ENCODE measurements around the gene MZF1. TPM values are rescaled to one million over a fixed set of nuclear protein-coding genes. Genes with fewer than 3 reads are reported as not detected.
"Not testable (repeated sequence)": the region's sequence is repeated elsewhere in the genome, so short reads cannot be mapped to it uniquely, and the experiment has no call there.

MZF1 gene
- total RNA-seq, 2 donors from 2014 or later = 6.5 to 11.3 TPM

DNA sequence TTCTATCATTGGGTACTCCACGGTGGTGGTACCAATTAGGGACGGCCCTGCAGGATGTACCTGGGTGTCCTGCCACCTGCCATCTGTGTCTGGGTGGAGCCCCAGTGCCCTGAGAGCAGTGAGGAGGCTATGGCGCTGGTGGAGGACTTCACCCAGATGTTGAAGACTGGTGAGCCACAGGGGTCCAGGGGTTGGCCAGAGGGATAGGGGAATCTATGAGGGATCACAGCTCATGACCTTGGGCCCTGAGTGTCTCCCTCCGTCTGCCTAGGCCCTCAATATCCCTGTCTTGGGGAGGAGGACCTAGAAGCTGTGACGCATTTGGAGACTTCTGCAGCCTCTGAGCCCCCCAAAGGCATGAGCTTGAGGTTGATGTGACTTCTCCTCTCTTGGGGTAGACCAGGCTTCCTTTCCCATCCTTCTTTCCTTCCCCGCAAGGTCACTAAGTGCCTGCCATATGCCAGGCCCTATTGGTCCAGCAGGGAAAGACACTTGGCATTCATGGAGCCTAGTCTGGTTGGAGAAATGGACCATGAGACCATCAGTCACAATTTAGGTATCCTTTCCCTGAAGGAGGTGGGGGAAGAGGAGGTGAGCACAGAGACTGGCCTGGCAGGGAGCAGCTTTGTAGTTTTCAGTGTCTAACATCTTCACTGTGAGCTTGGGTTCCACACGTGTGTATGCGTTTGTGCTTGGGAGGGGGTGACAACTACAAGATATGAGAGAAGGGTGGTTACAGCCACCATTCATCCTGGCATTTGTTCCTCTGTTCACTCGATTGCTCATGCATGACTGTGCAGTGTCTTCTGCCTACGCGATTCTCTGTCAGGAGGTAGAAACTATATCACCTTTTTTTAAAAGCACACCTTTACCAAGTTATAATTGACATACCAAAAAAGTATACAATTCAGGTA is 5.1 kb upstream of the MZF1 start:
- no peak overlapping the region for H3K4me3 ChIP-seq
- TF ChIP-seq, protein P1, sequence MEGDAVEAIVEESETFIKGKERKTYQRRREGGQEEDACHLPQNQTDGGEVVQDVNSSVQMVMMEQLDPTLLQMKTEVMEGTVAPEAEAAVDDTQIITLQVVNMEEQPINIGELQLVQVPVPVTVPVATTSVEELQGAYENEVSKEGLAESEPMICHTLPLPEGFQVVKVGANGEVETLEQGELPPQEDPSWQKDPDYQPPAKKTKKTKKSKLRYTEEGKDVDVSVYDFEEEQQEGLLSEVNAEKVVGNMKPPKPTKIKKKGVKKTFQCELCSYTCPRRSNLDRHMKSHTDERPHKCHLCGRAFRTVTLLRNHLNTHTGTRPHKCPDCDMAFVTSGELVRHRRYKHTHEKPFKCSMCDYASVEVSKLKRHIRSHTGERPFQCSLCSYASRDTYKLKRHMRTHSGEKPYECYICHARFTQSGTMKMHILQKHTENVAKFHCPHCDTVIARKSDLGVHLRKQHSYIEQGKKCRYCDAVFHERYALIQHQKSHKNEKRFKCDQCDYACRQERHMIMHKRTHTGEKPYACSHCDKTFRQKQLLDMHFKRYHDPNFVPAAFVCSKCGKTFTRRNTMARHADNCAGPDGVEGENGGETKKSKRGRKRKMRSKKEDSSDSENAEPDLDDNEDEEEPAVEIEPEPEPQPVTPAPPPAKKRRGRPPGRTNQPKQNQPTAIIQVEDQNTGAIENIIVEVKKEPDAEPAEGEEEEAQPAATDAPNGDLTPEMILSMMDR (IDR thresholded peaks at IDR 0.05) = no peak
- H3K4me1 ChIP-seq = peaks cover 0 to 22% of the 10 kb centered on the region in 2 donors
- DNase-seq (ENCODE audit: low spot score) = peak; percentile 55
- no peaks in the 10 kb centered on the region for H3K9me3 ChIP-seq
- H3K36me3 ChIP-seq = peaks cover 20% of the 10 kb centered on the region
- H3K27ac ChIP-seq = no peak overlapping the region
- H3K27me3 ChIP-seq = no peaks in the 10 kb centered on the region

DNA sequence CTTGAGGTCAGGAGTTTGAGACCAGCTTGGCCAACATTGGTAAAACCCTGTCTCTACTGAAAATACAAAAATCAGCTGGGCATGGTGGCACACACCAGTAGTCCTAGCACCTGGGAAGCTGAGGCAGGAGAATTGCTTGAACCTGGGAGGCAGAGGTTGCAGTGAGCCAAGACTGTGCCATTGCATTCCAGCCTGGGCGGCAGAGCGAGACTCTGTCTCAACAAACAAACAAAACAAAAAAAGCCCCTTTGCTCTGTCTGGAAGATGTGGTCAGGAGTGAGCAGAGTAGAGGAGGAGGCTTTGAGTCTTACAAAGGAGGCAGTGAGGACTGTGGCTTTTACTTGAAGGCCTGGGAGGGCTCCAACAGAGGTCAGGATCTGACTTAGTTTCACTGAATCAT is 4.4 kb upstream of the MZF1 start:
- not testable (repeated sequence) for DNase-seq (ENCODE audit: low spot score); H3K9me3 ChIP-seq; H3K27ac ChIP-seq; H3K27me3 ChIP-seq; H3K4me3 ChIP-seq
- Histone ChIP-seq H3K36me3 (peaks cover 13% of the 10 kb centered on the region), H3K4me1 (peaks cover 0 to 22% of the 10 kb centered on the region in 2 donors)

DNA sequence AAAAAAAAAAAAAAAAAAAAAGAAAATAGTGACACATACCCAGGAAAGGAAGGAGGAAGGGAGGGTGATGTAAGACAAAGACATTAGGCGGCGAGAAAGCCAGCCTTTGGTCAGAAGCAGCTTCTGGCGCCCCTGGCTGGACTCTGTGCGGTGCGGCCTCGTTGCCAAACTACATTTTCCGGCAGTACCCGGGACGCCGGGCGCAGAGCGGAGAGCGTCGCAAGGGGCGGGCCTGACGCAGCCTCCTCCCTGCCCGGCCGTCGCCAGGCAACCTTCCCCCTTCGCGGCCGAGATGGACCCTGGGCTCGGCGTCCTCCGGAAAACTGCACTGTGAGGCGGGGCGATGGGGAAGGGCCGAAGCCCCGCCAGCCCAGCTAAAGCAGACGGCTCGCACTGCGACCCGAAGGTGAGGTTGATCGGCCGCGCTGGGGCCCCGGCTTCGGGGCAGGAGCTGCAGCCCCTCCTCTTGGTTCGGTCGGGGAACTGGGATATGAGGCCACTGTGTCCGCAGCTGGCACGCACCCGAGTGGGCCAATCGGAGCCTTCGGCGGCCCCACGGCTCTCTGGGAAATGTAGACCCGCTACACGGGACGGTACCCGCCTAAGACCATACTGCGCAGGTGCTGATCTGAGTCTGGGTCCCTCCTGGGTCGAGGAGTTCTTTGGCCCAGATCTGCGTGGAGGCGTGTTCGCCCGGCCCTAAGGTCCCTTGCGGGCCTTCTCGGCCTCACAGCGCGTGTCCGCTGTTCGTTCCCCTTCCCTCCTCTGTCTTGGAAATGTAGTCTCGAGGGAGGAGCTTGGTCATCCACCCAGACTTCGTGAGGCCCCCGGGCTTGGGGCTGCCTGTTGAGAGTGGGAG is 2.3 kb upstream of the MZF1 start:
- H3K36me3 ChIP-seq = peaks cover 10% of the 10 kb centered on the region
- H3K27me3 ChIP-seq = no peaks in the 10 kb centered on the region
- peak; percentile 94 for DNase-seq (ENCODE audit: low spot score)
- TF ChIP-seq, protein P1 (IDR thresholded peaks at IDR 0.05) = no peak
- H3K27ac ChIP-seq = peak overlapping the region; percentile 96 to 98
- H3K4me1 ChIP-seq = peaks cover 0 to 19% of the 10 kb centered on the region in 2 donors
- no peaks in the 10 kb centered on the region for H3K9me3 ChIP-seq
- H3K4me3 ChIP-seq = peak overlapping the region; percentile 61 to 78

DNA sequence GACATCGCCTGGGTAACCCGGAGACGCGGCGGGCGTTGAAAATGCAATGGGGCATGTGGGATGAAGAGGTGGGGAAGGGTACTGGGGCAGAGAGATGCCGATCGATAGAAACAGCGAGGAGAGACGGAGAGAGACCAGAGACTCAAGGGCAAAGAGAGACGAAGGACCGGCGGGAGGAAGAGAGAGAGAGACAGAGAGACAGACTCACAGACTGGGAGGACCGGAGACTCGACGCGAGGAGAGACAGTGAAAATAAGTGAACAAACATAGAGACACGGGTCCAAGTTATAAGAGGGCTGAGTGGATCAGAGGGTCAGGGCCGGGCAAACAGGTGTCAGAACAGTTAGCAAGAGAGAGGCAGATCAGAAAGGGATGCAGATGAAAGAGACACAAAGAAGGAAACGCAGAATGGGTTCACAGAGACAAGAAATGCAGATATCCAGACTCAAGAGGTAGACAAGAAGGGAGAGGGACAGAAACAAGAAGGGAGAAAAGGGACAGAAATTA is 576 bp upstream of the MZF1 start:
- Histone ChIP-seq H3K36me3 (peaks cover 21% of the 10 kb centered on the region), H3K4me1 (peaks cover 0 to 19% of the 10 kb centered on the region in 2 donors), H3K27me3 (no peaks in the 10 kb centered on the region), H3K4me3 (peak overlapping the region; percentile 71 to 72), H3K9me3 (no peaks in the 10 kb centered on the region), H3K27ac (peak overlapping the region; percentile 98 to 99)
- no peak for DNase-seq (ENCODE audit: low spot score)
- TF ChIP-seq, protein P1 (IDR thresholded peaks at IDR 0.05) = no peak

DNA sequence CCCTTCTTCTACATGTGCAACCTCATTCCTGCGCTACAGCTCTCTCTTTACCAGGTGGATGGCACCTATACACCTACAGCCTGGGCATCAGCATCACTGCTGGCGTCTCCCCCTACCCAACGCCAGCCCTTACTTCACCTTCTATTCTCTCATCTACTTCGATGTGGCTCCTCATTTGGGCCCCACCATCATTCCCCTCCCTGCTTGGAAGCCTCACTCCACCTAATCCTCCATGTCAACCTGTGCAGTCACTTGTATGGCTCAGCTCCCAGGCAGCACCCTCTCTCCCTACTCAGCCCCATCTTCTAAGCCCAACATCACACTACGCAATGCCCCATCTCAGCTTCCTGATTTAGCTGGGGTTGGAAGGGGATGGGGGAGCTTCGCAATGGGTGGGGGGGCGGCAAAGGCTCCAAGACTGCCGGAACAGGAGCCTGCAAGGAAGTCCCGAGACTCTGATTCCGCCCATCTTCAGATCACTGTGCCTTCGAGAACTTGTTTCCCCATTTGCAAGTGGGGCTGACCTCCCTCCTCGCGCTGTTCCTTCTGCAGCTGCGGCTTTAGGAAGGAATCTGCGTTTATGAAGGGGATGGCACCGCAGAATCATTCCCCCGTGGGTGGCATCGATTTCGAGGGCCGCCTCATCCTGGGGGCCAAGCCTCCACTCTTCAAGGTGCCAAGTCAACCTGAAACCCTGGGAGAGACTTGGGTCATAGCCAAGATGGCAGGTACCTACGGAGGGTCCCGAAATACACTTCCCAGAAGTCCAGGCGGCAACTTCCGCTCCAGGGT is 913 bp downstream of the MZF1 start:
- DNase-seq (ENCODE audit: low spot score) = no peak
- H3K27me3 ChIP-seq = no peaks in the 10 kb centered on the region

More for the DNA sequence above, 913 bp downstream of the MZF1 start:
- Histone ChIP-seq H3K27ac (peak overlapping the region; percentile 98 to 99), H3K36me3 (peaks cover 21% of the 10 kb centered on the region), H3K4me3 (peak overlapping the region; percentile 71 to 72), H3K9me3 (no peaks in the 10 kb centered on the region), H3K4me1 (peaks cover 0 to 19% of the 10 kb centered on the region in 2 donors)
- TF ChIP-seq, protein P1 (IDR thresholded peaks at IDR 0.05) = no peak

All from right atrium auricular region (tissue), 2 donors.